Type B pancreatic cell (in vitro differentiated cells): ENCODE data around the gene PKIB. TPM values are rescaled to one million over a fixed set of nuclear protein-coding genes. Genes with fewer than 3 reads are reported as not detected.

Experiments used
- DNase-seq: peaks from one replicate; pipeline ENCODE4 v3.0.0; 2021; ENCODE audit warnings: mixed read lengths; ENCODE audit not compliant: unreplicated experiment; ENCODE audit errors: extremely low spot score
- H3K27ac Mint-ChIP-seq: 2 replicates; pipeline ENCODE4 v1.8.0; 2021; ENCODE audit warnings: mild to moderate bottlenecking, mixed read lengths
- H3K27me3 Mint-ChIP-seq: 2 replicates; pipeline ENCODE4 v1.8.0; 2021; ENCODE audit warnings: mixed read lengths
- H3K36me3 Mint-ChIP-seq: 2 replicates; pipeline ENCODE4 v1.8.0; 2021; ENCODE audit warnings: mixed read lengths
- H3K4me1 Mint-ChIP-seq: one replicate; pipeline ENCODE4 v1.8.0; 2021; ENCODE audit warnings: mixed read lengths; ENCODE audit not compliant: unreplicated experiment
- H3K4me3 Mint-ChIP-seq: 2 replicates; pipeline ENCODE4 v1.8.0; 2021; ENCODE audit warnings: mild to moderate bottlenecking, mixed read lengths
- H3K9me3 Mint-ChIP-seq: 2 replicates; pipeline ENCODE4 v1.8.0; 2021; ENCODE audit warnings: mixed read lengths
- CTCF ChIP-seq: fragments of 200-600 bp; sonication (generic); conservative IDR thresholded peaks from 2 replicates; pipeline ENCODE4 v1.5.0; 2021; ENCODE audit warnings: antibody characterized with exemption, mild to moderate bottlenecking
- total RNA-seq: library from RNA; stranded (reverse); gene quantifications from 2 replicates; pipeline ENCODE4 v1.2.1, GENCODE V29; 2021; ENCODE audit warnings: low replicate concordance

PKIB gene
- total RNA-seq, 1 donor from 2014 or later: 31.7 TPM

- H3K4me3 Mint-ChIP-seq: no peak overlapping the region
- H3K9me3 Mint-ChIP-seq: no peaks in the 10 kb centered on the region
- no peaks in the 10 kb centered on the region for H3K36me3 Mint-ChIP-seq
- H3K27ac Mint-ChIP-seq: no peak overlapping the region
- peaks cover 11% of the 10 kb centered on the region for H3K4me1 Mint-ChIP-seq
- no peaks in the 10 kb centered on the region for H3K27me3 Mint-ChIP-seq
- TF ChIP-seq CTCF: no peak
- DNase-seq: no peak
Observed at GRCh38 chr6:122713138-122713537, 102.9 kb downstream of the PKIB start.

GRCh38 chr6:122714059-122714458 is 103.9 kb downstream of the PKIB start:
- no peaks in the 10 kb centered on the region for H3K27me3 Mint-ChIP-seq
- no peaks in the 10 kb centered on the region for H3K36me3 Mint-ChIP-seq
- no peaks in the 10 kb centered on the region for H3K9me3 Mint-ChIP-seq
- H3K27ac Mint-ChIP-seq: no peak overlapping the region
- TF ChIP-seq CTCF: no peak
- H3K4me3 Mint-ChIP-seq: no peak overlapping the region
- H3K4me1 Mint-ChIP-seq: peaks cover 11% of the 10 kb centered on the region
- DNase-seq: no peak

- DNase-seq: no peak
- TF ChIP-seq CTCF: no peak
- no peaks in the 10 kb centered on the region for H3K27me3 Mint-ChIP-seq
- H3K36me3 Mint-ChIP-seq: peaks cover 7% of the 10 kb centered on the region
- no peaks in the 10 kb centered on the region for H3K9me3 Mint-ChIP-seq
- H3K27ac Mint-ChIP-seq: no peak overlapping the region
- H3K4me3 Mint-ChIP-seq: no peak overlapping the region
- H3K4me1 Mint-ChIP-seq: peaks cover 11% of the 10 kb centered on the region
Observed at GRCh38 chr6:122715725-122716124, 105.5 kb downstream of the PKIB start.

- no peak for DNase-seq
- Mint-ChIP-seq H3K4me3 (no peak overlapping the region), H3K27me3 (no peaks in the 10 kb centered on the region), H3K9me3 (no peaks in the 10 kb centered on the region), H3K4me1 (peaks cover 5% of the 10 kb centered on the region), H3K36me3 (peaks cover 7% of the 10 kb centered on the region), H3K27ac (no peak overlapping the region)
- TF ChIP-seq CTCF: no peak
Observed at GRCh38 chr6:122717350-122717749, 107.1 kb downstream of the PKIB start.

GRCh38 chr6:122718616-122719015 is 108.4 kb downstream of the PKIB start:
- no peak overlapping the region for H3K4me3 Mint-ChIP-seq
- H3K27ac Mint-ChIP-seq: no peak overlapping the region
- no peaks in the 10 kb centered on the region for H3K4me1 Mint-ChIP-seq
- DNase-seq: no peak
- peaks cover 7% of the 10 kb centered on the region for H3K36me3 Mint-ChIP-seq
- H3K9me3 Mint-ChIP-seq: no peaks in the 10 kb centered on the region
- TF ChIP-seq CTCF: no peak
- no peaks in the 10 kb centered on the region for H3K27me3 Mint-ChIP-seq

- no peak for DNase-seq
- Mint-ChIP-seq H3K36me3 (peaks cover 7% of the 10 kb centered on the region), H3K9me3 (no peaks in the 10 kb centered on the region), H3K27me3 (no peaks in the 10 kb centered on the region), H3K4me1 (no peaks in the 10 kb centered on the region), H3K4me3 (no peak overlapping the region), H3K27ac (no peak overlapping the region)
- TF ChIP-seq CTCF: no peak
Observed at GRCh38 chr6:122719176-122719575, 109.0 kb downstream of the PKIB start.
